HG03342 (cell line): ENCODE data around the gene FOXP1.

Experiments used
- ATAC-seq: cut with Tn5 transposase; IDR thresholded peaks from one replicate; pipeline ENCODE4 v1.9.1; 2021; ENCODE audit warnings: mild to moderate bottlenecking, moderate library complexity; ENCODE audit not compliant: unreplicated experiment

Gene FOXP1

GRCh38 chr3:71251156-71251775, 332.3 kb downstream of the FOXP1 start:
- ATAC-seq: no peak

- ATAC-seq: no peak
Measured at GRCh38 chr3:71250026-71250425, 333.5 kb downstream of the FOXP1 start.

GRCh38 chr3:71247958-71248335, 335.6 kb downstream of the FOXP1 start:
- ATAC-seq: no peak

- ATAC-seq: no peak
Measured at GRCh38 chr3:71247221-71247957, 336.1 kb downstream of the FOXP1 start.

- ATAC-seq: no peak
Measured at GRCh38 chr3:71245971-71246880, 337.3 kb downstream of the FOXP1 start.

- no peak for ATAC-seq
Measured at GRCh38 chr3:71244826-71245488, 338.6 kb downstream of the FOXP1 start.

GRCh38 chr3:71244153-71244825, 339.2 kb downstream of the FOXP1 start:
- ATAC-seq: no peak

- no peak for ATAC-seq
Measured at GRCh38 chr3:71243229-71243628, 340.3 kb downstream of the FOXP1 start.

GRCh38 chr3:71241981-71242560, 341.5 kb downstream of the FOXP1 start:
- no peak for ATAC-seq

- ATAC-seq: no peak
Measured at GRCh38 chr3:71241246-71241901, 342.2 kb downstream of the FOXP1 start.

- no peak for ATAC-seq
Measured at GRCh38 chr3:71240034-71240433, 343.5 kb downstream of the FOXP1 start.

GRCh38 chr3:71238355-71238757, 345.2 kb downstream of the FOXP1 start:
- ATAC-seq: no peak

GRCh38 chr3:71237672-71238071, 345.9 kb downstream of the FOXP1 start:
- no peak for ATAC-seq

GRCh38 chr3:71235846-71236245, 347.7 kb downstream of the FOXP1 start:
- no peak for ATAC-seq

- no peak for ATAC-seq
Measured at GRCh38 chr3:71232895-71233294, 350.6 kb downstream of the FOXP1 start.

- ATAC-seq: no peak
Measured at GRCh38 chr3:71232175-71232679, 351.3 kb downstream of the FOXP1 start.

GRCh38 chr3:71231680-71232079, 351.8 kb downstream of the FOXP1 start:
- no peak for ATAC-seq

- ATAC-seq: no peak
Measured at GRCh38 chr3:71229905-71230657, 353.4 kb downstream of the FOXP1 start.
